Stimulated activated CD8-positive, alpha-beta memory T cell treated with anti-CD3 and anti-CD28 coated beads, Interleukin-12 subunit alpha, Interleukin-12 subunit beta, amount 100 ng/mL, for 1 hour (primary cell): ENCODE results near the gene IRF4.
"Not testable (repeated sequence)": the region's sequence is repeated elsewhere in the genome, so short reads cannot be mapped to it uniquely, and the experiment has no call there.

Source experiments
- DNase-seq: peaks from one replicate; pipeline ENCODE4 v3.0.0-alpha.2; 2020; ENCODE audit warnings: low read depth

The IRF4 gene

GRCh38 chr6:422433-423054 lies 31.0 kb downstream of the IRF4 start:
- DNase-seq, result no peak

GRCh38 chr6:423055-423798 lies 31.7 kb downstream of the IRF4 start:
- DNase-seq, result no peak

- DNase-seq, result no peak
These were observed 32.3 kb downstream of the IRF4 start for GRCh38 chr6:423799-424345.

- no peak for DNase-seq
These were observed 33.3 kb downstream of the IRF4 start for GRCh38 chr6:424741-425417.

DNA sequence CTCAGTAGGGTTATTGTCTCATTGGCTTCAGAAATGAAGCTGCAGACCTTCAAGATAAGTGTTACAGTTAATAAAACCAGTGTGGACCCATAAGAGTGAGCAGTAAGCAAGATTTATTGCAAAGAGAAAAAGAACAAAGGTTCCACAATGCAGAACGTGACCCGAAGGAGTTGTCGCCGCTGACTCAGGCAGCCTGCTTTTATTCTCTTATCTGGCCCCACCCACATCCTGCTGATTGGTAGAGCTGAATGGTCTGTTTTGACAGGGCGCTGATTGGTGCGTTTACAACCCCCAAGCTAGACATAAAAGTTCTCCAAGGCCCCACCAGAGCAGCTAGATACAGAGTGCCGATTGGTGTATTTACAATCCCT lies 33.9 kb downstream of the IRF4 start:
- DNase-seq, result not testable (repeated sequence)

- DNase-seq, result not testable (repeated sequence)
These were observed 34.7 kb downstream of the IRF4 start for GRCh38 chr6:426198-426738.

- no peak for DNase-seq
These were observed 36.6 kb downstream of the IRF4 start for GRCh38 chr6:428047-428603.

- DNase-seq, result no peak
These were observed 38.1 kb downstream of the IRF4 start for GRCh38 chr6:429515-430121.

DNA sequence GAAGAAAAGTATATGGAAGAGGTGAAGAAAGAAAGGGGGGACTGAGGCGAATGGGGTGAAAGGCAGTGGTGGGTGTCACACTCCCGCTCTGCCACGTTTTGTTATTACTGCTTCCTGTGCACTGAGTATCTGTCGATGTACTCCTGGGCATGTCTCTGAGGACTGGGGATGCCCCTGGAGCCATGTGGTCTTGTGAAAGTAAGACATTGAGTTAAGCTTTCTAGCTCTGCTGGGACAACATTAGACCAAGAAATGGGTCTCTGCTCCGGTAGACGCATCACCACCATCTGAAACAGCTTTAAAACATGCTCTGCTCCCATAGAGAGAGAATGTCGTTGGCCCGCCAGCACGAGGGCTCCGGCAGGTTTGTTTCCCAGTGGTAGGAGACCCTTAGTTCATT lies 40.0 kb downstream of the IRF4 start:
- DNase-seq, result no peak

GRCh38 chr6:431986-432385 lies 40.4 kb downstream of the IRF4 start:
- no peak for DNase-seq

GRCh38 chr6:434051-434705 lies 42.6 kb downstream of the IRF4 start:
- DNase-seq, result no peak

DNA sequence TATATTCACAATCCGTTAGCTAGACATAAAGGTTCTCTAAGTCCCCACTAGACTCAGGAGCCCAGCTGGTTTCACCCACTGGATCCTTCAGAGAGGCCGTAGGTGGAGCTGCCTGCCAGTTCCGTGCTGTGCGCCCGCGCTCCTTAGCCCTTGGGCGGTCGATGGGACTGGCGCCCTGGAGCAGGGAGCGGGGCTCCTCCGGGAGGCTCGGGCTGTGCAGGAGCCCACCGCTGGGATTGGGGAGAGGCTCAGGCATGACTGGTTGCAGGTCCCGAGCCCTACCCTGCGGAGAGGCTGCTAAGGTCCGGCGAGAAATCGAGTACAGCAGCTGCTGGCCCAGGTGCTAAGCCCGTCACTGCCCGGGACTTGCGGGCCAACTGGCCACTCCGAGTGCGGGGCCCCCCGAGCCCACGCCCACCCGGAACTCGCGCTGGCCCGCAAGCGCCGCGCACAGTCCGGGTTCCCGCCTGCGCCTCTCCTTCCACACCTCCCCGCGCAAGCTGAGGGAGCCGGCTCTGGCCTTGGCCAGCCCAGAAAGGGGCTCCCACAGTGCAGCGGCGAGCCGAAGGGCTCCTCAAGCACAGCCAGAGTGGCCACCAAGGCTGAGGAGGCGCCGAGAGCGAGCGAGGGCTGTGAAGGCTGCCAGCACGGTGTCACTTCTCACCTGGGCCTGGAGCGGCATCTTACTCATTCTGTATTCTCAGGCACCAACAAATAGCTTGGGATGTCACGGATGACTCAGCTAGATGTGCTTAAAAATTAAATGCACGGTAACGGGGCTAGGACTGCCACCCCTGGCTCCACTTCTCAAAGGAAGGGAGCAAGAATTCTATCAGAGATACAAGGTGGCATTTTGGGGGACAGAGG lies 44.1 kb downstream of the IRF4 start:
- DNase-seq, result no peak

DNA sequence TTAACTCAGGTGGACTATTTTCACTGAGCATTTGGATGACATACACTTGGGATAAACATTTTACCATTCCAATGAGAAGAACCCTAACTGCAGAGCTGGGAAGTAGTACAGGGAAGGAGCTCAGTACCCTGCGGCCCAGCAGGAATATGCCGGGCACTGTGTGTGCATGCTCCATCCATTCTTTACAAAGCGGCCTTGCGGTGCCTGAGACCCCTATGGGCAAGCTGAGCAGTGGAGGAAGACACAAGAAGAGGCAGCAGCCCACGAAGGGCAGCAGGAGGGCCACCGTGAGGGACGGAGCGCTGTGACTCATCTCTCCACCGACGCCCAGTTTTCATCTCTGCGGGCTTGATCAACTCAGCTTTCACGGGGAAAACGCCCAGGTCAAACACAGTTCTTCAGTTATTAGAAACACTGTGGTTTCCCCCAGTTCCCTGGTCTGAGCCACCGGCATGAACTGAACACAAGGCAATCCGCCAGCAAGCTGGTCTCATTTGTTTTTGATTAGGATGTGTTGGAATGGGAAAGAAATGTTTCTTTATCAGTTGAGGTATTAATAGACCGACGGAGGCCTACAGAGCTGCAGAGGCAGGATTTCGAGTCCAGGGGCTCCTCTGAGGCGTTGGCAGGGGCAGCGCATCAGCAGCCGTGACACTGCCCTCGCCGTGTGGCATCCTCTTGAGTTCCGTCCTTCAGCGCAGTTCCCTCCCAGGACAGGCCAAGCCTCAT lies 44.9 kb downstream of the IRF4 start:
- no peak for DNase-seq

GRCh38 chr6:437037-437392 lies 45.5 kb downstream of the IRF4 start:
- no peak for DNase-seq

DNA sequence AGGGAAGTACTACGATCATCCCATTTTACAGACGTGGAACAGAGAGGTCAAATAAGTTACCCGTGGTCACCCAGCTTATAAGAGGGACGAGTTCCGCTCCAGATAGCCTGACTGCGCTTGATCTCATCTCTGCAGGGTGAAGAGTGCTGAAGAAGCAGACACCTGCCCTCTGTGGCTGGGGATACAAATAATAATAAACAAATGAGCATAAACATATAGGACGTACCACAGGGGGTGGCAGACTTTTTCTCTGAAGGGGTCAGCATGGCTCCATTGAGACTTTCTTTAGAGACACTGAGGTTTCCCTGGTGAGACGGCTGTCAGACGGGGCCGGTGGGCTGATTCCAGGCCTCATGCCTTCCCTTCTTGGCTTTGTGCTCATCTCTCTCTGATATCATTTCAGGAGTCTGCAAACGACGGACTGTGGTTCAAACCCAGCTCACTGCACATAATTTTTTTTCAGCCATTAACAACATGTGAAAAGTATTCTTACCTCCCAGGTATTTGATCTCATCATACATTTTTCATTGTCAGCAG lies 47.1 kb downstream of the IRF4 start:
- DNase-seq, result no peak

DNA sequence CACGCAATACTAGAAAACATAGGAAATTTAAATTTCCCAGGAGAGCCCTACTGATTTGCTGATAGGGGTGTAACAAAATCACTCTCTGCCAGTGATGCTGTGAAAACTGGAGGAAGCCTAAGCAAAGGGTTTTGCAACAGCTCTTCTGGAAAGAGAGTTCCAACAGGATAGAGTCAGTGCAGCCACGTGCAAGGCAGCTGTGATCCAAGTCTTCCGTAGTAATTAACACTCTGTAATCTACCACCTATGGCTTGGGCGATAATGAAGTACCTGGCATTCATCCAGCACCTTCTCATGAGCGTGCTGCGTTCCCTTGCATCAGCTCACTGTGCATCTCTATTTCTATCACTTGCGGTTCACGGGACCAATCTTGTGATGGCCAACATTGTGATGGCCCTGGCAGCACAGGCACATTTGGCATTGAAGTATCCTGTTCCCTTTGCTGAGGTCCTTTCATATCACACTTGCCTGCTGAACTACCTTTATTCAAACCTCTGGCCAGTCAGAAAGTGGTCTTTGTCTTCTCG lies 48.2 kb downstream of the IRF4 start:
- no peak for DNase-seq

GRCh38 chr6:441126-441920 lies 49.8 kb downstream of the IRF4 start:
- no peak for DNase-seq

- DNase-seq, result no peak
These were observed 52.1 kb downstream of the IRF4 start for GRCh38 chr6:443621-444159.
